ENCODE data around the gene CAMTA2.

- TF ChIP-seq ESRRA (CRISPR knock-in tag; IDR thresholded peaks at IDR 0.05; ENCODE audit: borderline replicate concordance) (no peak), FOXK1 (CRISPR knock-in tag; IDR thresholded peaks at IDR 0.05) (no peak), TEAD4 (CRISPR knock-in tag; IDR thresholded peaks at IDR 0.05) (no peak)
Measured at GRCh38 chr17:4939546-4939795, 48.0 kb downstream of the CAMTA2 start.
